ENCODE data around the gene USP11. TPM values are rescaled to one million over a fixed set of nuclear protein-coding genes. Genes with fewer than 3 reads are reported as not detected.
A peak's percentile ranks its signal among the peaks of the same experiment; 100 is the strongest.

The USP11 gene
- total and polyA plus RNA-seq, 2 donors from 2014 or later = 30.9 to 91.6 TPM

DNA sequence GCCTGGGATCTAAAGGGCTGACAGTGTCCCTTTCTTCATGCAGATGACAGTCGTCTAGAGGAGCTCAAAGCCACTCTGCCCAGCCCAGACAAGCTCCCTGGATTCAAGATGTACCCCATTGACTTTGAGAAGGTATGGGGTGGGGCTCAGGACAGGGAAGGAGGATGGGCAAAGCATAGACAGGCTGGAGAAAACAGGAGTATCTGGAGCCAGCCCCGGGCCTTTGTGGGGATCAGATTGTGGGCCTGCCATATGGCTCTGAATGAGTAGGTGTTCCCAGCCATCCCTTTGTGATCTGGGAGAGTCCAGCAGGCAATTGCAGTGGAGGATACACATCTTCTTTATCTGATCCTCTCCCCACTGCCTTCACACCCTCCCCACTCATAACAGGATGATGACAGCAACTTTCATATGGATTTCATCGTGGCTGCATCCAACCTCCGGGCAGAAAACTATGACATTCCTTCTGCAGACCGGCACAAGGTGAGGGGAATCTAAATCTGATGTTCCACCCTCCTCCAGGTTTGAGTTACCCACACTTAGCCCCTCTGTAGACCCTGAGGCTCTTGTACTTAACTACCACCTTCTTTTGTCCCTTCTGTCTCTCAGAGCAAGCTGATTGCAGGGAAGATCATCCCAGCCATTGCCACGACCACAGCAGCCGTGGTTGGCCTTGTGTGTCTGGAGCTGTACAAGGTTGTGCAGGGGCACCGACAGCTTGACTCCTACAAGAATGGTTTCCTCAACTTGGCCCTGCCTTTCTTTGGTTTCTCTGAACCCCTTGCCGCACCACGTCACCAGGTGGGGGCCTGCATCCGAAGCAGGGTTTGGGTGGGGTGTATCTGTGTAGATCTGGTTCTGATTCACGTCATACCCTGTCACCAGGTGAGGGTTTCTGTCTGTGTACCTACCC lies 20.2 kb upstream of the USP11 start:
- FAIRE-seq (no peak), DNase-seq (peak in 1 of 5 donors; percentile 33)
- no peaks in the 10 kb centered on the region for H3K27me3 ChIP-seq (ENCODE audit: control insufficient read depth, insufficient read depth, low read length)
- H3K27ac ChIP-seq (ENCODE audit: low read depth in 2 of 2, low read length in 2 of 2) = no peak overlapping the region
- peaks cover 37 to 65% (median 38%) of the 10 kb centered on the region in 3 donors for H3K36me3 ChIP-seq (ENCODE audit: control insufficient read depth in 2 of 3, insufficient read depth in 3 of 3, low read length in 3 of 3)
- H3K4me1 ChIP-seq (ENCODE audit: control insufficient read depth in 2 of 3, insufficient read depth in 2 of 3, low read depth in 1 of 3, low read length in 3 of 3) = peaks cover 0 to 7% (median 4%) of the 10 kb centered on the region in 3 donors
- intact Hi-C loops (cut with DNase I) = no loop called here
- no peak overlapping the region for H3K9ac ChIP-seq (ENCODE audit: low read length in 3 of 3)
- no peak overlapping the region for H3K4me3 ChIP-seq (ENCODE audit: low read length in 3 of 3)
- TF ChIP-seq, protein P1, sequence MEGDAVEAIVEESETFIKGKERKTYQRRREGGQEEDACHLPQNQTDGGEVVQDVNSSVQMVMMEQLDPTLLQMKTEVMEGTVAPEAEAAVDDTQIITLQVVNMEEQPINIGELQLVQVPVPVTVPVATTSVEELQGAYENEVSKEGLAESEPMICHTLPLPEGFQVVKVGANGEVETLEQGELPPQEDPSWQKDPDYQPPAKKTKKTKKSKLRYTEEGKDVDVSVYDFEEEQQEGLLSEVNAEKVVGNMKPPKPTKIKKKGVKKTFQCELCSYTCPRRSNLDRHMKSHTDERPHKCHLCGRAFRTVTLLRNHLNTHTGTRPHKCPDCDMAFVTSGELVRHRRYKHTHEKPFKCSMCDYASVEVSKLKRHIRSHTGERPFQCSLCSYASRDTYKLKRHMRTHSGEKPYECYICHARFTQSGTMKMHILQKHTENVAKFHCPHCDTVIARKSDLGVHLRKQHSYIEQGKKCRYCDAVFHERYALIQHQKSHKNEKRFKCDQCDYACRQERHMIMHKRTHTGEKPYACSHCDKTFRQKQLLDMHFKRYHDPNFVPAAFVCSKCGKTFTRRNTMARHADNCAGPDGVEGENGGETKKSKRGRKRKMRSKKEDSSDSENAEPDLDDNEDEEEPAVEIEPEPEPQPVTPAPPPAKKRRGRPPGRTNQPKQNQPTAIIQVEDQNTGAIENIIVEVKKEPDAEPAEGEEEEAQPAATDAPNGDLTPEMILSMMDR (IDR thresholded peaks at IDR 0.05; ENCODE audit: borderline replicate concordance, extremely low read depth, insufficient read depth) = no peak
- H3K9me3 ChIP-seq (ENCODE audit: control insufficient read depth in 2 of 3, insufficient read depth in 1 of 3, low read length in 3 of 3) = no peaks in the 10 kb centered on the region

DNA sequence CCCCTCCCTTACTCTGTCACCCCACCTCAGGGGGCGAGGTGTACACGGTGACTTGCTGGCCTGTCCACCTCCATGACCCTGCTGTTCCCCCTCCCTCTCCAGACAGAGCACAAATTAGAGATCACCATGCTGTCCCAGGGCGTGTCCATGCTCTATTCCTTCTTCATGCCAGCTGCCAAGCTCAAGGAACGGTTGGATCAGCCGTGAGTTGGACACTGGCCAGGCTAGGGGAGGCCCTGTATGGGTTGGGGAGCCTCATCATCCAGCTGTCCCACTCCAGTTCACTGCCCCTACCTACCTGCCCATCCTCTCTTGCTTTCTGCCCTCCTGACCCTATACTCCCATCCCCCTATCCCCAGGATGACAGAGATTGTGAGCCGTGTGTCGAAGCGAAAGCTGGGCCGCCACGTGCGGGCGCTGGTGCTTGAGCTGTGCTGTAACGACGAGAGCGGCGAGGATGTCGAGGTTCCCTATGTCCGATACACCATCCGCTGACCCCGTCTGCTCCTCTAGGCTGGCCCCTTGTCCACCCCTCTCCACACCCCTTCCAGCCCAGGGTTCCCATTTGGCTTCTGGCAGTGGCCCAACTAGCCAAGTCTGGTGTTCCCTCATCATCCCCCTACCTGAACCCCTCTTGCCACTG lies 18.3 kb upstream of the USP11 start:
- no peaks in the 10 kb centered on the region for H3K9me3 ChIP-seq (ENCODE audit: control insufficient read depth in 2 of 3, insufficient read depth in 1 of 3, low read length in 3 of 3)
- no peak overlapping the region for H3K27ac ChIP-seq (ENCODE audit: low read depth in 2 of 2, low read length in 2 of 2)
- no peak overlapping the region for H3K9ac ChIP-seq (ENCODE audit: low read length in 3 of 3)
- peaks cover 33 to 54% (median 34%) of the 10 kb centered on the region in 3 donors for H3K36me3 ChIP-seq (ENCODE audit: control insufficient read depth in 2 of 3, insufficient read depth in 3 of 3, low read length in 3 of 3)
- no peak for FAIRE-seq
- TF ChIP-seq, protein P1 (IDR thresholded peaks at IDR 0.05; ENCODE audit: borderline replicate concordance, extremely low read depth, insufficient read depth) = no peak
- intact Hi-C loops (cut with DNase I) = no loop called here
- H3K4me1 ChIP-seq (ENCODE audit: control insufficient read depth in 2 of 3, insufficient read depth in 2 of 3, low read depth in 1 of 3, low read length in 3 of 3) = peaks cover 0 to 9% (median 4%) of the 10 kb centered on the region in 3 donors
- no peak overlapping the region for H3K4me3 ChIP-seq (ENCODE audit: low read length in 3 of 3)
- DNase-seq = peak in 1 of 5 donors; percentile 68
- peaks cover under 1% of the 10 kb centered on the region for H3K27me3 ChIP-seq (ENCODE audit: control insufficient read depth, insufficient read depth, low read length)

GRCh38 chrX:47215291-47215900 lies 17.4 kb upstream of the USP11 start:
- FAIRE-seq (no peak), DNase-seq (peak in 1 of 5 donors; percentile 50)
- TF ChIP-seq, protein P1 (IDR thresholded peaks at IDR 0.05; ENCODE audit: borderline replicate concordance, extremely low read depth, insufficient read depth) = no peak
- H3K4me1 ChIP-seq (ENCODE audit: control insufficient read depth in 2 of 3, insufficient read depth in 2 of 3, low read depth in 1 of 3, low read length in 3 of 3) = peaks cover 0 to 17% (median 8%) of the 10 kb centered on the region in 3 donors
- peaks cover 30 to 46% (median 32%) of the 10 kb centered on the region in 3 donors for H3K36me3 ChIP-seq (ENCODE audit: control insufficient read depth in 2 of 3, insufficient read depth in 3 of 3, low read length in 3 of 3)
- H3K27me3 ChIP-seq (ENCODE audit: control insufficient read depth, insufficient read depth, low read length) = peaks cover 4% of the 10 kb centered on the region
- H3K9ac ChIP-seq (ENCODE audit: low read length in 3 of 3) = no peak overlapping the region
- H3K27ac ChIP-seq (ENCODE audit: low read depth in 2 of 2, low read length in 2 of 2) = no peak overlapping the region
- intact Hi-C loops (cut with DNase I) = no loop called here
- H3K4me3 ChIP-seq (ENCODE audit: low read length in 3 of 3) = no peak overlapping the region
- H3K9me3 ChIP-seq (ENCODE audit: control insufficient read depth in 2 of 3, insufficient read depth in 1 of 3, low read length in 3 of 3) = no peaks in the 10 kb centered on the region
